HG03469 (cell line): ENCODE measurements around the gene PTPRJ.
"Not testable (repeated sequence)": the region's sequence is repeated elsewhere in the genome, so short reads cannot be mapped to it uniquely, and the experiment has no call there.

Experiments used
- ATAC-seq: cut with Tn5 transposase; IDR thresholded peaks from one replicate; pipeline ENCODE4 v1.9.1; 2021; ENCODE audit warnings: mild to moderate bottlenecking, moderate library complexity, moderate number of reproducible peaks; ENCODE audit not compliant: unreplicated experiment

The PTPRJ gene

DNA sequence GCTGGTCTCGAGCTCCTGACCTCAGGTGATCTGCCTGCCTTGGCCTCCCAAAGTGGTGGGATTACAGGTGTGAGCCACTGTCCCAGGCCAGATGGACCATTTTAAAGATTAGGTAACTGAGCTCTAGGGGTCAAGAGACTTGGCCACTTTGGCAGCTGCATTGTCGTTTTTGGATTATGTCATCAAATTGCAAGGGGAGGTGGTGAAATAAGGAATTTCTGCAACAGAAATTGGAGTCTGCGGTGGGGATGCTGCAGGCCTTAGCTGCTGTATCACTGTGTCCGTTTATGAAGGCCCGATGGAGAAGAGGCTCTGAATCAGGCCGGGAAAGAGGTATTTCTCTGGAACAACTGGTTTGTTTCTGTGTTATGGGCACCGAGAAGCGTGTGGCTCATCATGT, 34.6 kb downstream of the PTPRJ start:
- ATAC-seq, result no peak

DNA sequence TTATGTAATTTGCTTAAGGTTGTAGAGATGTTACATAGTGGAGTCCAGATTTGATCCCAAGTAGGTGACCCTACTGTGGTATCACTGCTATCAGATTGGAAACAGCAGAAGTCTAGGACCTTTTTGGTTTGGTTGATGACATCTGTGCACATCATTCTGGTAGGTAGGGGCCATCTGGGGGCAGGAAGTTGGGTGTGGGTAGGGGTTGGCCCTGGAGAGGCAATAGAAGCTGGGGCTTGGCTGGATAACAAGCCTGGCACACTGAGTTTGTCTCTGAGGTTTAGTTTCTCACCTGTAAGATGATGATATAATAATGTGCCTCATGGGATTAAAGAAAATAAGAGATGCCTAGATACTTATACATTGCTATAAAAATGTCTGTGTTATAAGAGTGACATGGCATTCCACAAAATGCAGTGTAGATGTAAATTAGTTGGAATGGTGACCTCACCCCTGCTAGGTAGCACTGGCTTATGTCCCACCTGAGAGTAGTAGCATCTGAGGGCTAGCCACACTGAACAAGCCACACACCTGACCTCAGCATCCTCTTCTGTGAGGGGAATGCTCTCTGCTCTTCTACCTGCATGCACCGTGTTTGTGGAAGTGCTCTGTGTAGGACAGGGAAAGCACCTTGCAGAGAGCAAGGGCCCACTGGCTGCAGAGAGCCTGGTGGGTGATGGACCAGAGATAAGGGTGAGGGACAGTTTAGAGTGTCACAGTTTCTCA, 36.9 kb downstream of the PTPRJ start:
- ATAC-seq, result no peak

DNA sequence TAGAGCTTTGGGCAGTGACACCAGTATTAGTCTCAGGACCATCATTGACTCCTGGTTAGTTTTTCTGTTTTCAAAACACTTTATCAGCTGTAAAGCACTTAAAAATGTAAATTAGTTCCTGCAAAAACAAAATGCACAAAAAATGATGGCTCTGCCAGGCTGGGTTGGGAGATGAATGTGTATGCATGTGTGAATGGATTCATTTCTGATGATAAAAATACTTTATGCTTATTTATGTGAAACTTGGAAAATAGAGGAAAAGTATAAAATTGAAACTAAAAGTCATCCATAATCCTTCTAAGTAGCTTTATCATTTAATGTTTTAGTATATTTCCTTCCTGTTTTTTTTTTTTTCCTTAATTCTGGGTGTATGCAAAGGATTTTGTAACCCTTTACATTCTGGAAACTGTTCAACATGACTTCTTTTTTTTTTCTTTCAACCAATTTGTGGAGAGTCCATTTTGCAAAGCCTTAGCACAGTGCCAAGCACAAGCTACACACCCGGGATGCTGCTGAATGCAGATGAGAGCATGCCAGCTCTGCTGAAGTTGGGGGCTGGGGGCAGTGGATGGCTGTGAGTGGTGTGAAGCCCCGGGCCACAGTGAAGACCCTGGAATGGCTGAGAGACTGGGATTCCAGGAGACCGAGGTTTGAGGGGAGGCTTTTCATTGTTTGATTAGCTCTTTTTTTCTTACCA, 37.6 kb downstream of the PTPRJ start:
- ATAC-seq, result no peak

DNA sequence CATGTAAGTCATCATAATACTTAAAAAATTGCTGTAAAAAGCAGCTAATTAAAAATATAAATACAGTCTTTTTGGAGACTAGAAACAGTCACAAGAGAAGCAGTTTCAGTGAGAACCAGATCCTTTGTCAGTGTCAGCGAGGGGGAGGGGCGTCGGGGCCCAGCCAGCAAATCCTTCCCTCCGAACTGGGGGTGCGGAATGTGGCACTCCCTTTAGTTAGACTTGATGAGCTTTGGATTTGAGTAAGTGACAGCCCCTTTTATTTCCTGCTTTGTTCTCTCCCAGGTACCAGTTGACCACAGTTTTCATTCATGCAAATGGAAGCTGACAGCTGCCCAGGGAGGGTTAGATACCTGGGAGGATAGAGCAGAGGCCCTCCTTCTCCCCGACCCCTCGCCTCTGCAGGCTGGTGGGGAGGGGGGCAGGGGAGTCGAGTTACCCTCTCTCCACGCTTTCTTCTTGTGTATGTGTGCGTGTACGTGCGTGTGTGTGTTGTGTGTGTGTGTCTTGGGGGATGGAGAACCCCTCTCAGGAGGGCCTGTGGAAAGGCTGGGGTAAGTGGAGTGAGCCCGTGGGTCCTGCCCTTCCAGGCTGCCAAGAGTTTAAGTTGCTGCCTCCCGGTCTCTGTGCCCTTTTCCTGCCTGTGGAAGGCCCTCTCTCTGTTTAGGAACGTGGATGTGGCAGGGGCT, 38.3 kb downstream of the PTPRJ start:
- ATAC-seq, result no peak

DNA sequence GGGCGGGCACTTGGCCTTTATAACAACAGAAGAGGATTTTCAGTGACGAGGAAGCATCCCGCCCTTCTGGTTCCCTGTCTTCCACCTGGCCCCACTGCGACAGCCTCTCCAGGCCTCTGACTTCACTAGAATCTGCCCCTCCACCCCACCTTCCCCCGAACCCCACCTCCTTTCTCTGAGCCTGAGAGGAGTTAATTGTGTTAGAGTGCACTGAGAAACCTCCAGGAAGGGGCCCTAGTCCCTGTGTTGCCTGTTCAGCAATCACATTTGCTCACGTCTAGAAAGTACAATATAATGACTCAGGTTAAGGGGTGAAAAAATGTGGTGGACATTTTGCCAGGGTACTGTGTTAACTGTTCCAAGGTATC, 38.8 kb downstream of the PTPRJ start:
- no peak for ATAC-seq

DNA sequence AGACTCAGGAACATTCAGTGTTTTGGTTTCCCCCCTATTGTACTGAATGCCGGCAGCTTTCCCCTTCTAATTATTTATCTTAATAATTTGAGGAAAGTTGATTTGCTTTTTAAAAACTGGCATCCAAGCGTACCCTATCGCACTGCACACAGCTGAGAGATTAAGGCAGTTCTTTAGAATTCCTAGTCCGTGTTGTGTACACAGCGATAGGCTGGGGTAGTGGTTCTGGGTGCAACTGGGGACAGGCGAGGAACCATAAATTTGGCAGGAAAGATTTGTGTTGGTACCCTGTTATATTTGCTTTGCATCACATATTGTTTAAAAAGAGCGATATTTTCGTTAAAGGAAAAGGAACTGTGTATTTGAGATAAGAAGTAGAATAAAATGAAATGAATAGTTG, 39.2 kb downstream of the PTPRJ start:
- ATAC-seq, result no peak

DNA sequence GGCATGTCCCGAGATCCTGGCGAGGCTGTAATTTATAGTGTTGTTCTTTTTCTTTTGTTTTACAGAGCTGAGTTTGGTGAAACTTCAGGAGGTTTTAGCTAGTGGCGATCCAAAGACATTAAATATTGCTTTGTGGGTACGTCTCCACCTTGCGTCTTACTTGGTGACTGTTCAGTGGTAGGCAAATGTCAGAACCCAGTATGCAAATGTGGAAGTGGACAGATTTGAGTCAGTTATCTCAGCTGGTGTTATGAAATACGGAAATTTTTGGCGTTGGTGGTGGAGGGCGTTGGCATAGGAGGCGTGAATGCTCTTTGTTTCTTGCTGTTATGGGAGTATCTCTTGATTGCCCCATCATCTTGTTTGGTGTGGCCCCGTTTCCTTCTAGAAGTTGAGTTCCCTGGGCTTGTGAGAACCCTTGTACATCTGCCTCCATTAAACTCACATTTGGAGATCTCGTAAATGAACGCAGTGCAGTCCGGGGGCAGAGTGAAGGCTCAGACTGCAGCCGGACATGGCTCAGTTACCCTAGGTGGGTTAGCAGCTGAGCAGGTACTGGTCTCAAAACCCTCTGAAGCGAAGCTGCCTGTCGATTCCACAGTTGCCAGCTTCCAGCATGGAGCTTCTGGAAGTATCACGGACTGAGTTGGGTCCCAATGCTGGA, 39.9 kb downstream of the PTPRJ start:
- peak; percentile 79 for ATAC-seq

DNA sequence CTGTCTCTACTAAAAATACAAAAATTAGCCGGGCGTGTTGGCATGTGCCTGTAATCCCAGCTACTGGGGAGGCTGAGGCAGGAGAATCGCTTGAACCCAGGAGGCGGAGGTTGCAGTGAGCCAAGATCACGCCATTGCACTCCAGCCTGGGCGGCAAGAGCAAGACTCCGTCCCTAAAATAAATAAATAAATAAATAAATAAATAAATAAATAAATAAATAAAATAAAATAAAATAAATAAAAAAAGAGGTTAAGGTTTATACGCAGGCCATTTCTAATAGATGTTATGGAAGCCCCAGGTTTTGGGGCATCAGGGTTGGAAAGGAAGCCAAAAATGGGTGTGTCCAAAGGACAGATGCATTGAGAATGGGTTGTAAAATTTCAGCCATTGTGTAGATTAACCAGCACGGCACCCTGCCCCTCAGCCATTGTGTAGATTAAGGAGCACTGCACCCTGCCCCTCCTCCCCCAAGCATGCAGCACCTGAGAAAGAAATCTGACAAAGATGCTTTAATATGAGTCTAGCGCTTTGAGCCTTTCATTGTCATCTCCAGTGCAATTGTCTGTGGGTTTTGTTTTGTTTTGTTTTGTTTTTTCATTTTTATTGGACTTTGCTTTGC, 41.0 kb downstream of the PTPRJ start:
- ATAC-seq, result not testable (repeated sequence)

DNA sequence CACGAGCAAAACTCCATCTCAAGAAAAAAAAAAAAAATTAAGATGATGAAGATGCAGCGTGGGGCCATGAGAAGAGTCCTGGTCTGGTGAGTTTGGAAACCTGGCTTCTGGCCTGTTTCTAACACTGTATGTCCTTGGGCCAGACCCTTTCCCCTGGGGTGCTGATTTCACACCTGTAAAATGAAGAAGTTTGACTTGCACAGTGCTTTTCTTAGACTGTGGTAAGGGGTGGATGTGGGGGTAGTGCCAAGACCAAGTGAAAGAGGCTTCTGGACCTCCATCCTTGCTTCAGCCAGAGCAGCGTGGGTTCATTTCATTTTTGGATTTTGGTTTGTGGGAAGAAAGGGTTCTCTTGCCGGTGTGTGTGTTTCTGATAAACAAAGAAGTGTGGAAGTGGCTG, 42.1 kb downstream of the PTPRJ start:
- no peak for ATAC-seq

DNA sequence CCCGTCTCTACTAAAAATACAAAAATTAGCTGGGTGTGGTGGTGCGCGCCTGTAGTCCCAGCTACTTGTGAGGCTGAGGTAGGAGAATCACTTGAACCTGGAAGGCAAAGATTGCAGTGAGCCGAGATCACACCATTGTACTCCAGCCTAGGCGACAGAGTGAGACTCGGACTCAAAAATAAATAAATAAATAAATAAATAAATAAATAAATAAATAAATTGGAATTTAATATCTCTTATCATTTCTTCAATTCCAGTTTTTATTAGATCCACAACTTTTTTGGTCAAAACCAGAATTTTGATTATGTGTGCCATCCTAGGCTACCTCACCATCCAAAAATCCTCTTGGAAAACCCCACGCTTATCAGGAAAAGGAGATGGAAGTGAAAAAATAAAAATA, 43.2 kb downstream of the PTPRJ start:
- not testable (repeated sequence) for ATAC-seq

DNA sequence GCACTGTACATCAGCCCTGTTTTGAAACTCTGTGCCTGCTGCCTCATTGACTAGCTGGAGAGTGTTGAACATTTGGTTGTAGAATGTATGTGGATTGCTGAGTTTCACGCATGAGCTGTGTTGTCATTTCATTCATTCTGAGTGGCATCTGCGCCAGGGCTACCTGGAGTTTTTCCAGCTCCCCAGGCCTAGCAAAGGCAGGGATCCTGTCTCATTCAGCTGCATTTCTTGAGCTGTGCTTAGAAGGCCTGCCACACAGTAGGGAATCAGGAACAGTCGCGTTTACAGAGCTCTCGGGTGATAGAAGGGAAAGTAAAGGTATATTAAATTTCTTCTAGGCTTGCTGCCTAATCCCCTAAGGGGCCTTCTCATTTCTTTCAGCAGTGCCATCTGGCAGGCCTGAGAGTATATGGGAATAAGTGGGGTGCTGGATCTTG, 44.3 kb downstream of the PTPRJ start:
- ATAC-seq, result no peak

DNA sequence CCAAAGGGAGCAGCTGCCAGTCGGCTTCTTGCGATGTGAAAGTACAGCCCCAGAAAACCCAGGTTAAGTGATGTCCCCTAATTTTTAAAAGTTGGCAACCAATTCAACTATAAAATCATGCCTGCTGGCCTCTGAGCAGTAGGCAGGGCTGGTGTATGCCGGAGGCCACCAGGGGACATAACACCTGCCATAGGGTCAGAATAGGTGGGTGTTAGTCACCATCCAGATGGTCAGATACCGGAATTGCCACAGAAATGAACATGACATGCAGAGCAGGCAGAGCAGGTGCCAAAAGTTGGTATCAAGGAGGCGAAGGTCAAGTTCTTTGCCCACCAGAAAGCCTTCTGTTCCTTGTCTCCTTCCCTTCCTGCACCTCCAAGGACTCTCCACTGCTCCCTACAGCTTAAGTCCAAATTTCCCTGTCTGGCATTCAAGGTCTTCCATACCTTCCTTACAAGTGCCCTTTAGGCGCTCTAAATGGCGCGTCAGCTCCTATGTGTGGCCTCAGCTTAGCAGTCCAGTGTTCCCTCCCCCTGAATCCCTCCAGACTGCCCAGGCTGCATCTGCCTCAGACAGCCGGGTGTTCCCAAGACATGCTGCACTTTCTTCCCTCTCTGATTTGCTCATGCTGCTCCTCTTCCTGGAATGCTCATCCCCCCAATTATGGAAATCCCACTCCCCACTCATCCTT, 45.1 kb downstream of the PTPRJ start:
- no peak for ATAC-seq

DNA sequence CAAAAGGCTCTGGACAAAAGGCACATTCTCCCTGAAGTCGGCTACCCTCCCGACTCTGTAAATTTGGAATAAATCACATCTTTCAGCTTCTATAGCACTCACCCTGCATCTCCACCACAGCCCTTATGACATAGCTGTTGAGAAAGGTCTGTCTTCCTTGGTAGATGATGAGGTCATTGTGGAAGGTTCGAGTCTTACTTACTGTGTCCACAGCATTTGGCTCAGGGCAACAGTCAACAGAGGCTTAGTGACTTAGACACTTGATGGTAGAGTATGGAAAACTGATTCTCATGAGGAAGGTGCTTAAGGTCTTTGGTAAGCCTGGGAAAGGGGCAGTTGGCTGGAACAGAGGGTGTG, 45.6 kb downstream of the PTPRJ start:
- no peak for ATAC-seq

DNA sequence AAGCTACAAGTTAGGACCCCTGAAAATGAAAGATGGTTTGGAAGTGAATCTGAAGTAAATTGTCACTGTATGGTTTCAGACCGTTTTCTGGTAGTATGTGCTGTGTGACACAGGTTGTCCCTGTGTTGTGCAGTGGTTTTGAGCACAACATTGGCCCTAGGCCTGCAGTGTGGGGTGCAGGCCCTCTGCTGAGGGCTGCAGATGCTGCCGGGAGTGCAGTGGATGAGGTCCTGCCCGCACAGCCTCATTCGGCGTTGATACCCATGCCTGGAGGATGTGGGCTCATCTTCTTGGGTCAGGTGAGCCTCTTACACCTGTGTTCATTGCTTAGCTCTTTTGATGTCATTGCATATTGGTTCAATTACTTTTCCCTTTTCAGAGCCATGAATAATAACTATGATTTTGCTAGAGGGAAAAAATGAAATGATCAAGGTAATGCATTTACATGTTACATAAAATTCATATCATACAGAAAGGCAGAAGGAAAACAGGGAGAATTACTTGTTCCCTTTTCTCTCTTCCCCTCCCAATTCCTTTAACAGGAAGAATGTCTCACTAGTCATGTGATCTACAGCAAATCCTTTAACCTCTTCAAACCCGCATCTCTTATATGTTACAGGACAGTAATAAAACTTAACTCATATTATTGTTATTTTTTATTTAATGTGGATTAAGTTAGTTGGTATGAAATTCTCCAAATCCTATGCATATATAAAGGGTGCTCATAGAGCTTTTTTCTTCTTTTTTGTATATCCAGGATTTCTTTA, 48.7 kb downstream of the PTPRJ start:
- ATAC-seq, result no peak

DNA sequence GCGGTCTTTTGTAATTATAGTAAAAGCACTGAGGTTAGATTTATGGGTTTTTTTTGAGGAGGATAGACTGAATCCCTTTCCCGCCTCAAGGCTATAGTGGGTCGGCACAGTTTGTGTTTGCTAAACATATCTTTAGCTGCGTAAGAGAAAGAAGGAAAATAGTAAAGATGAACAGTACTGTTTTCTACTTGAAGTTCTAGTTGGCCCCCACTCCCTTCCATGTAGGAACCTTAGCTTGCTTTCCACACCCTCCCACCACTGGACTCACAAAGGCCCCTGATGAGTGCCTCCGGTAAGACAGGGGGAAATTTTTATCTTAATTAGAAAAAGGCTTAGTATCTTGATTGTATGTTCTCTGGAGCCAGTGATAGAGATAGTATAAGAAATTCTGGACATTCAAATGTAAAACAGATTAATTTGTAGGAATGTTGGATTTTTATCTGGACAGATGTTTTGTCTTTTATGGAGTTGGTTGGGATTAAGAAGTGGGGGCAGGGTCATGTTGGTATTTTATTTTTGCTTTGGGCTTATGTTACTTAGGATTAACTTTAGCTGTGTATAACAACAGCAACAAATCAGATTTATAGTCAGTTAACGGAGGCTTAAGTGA, 49.4 kb downstream of the PTPRJ start:
- ATAC-seq, result no peak

DNA sequence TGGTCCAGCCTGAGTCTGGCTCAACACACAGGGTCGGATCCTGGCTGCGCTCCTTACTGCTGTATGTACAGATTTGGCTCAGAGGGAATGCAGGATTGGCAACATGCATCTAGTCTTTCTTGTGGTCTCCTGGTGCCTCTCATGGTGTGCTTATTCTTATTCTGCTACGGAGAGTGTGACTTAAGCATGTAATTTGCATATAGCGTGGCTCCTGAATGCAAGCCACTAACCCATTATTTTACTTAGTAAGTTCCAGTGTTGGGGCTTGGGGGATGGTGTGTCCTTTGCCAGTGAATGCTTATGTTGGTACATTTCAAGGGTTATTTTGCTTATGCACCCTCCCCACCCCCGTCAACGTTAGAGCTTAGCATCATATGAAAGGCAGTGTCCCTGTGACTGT, 51.2 kb downstream of the PTPRJ start:
- ATAC-seq, result peak; percentile 53

DNA sequence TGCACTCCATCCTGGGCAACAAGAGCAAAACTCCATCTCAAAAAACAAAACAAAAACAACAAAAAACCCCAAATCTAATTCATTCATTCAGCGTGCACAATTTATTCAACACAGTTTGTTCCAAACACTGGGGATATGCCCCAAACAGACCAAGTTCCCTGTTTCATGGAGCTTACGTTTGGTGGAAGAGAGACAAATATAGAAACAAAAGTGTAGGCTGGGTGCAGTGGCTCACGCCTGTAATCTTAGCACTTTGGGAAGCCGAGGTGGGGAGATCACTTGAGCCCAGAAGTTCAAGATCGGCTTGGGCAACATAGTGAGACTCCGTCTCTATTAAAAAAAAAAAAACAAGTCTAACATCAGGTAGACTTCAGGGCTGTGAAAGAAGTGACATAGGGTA, 52.4 kb downstream of the PTPRJ start:
- no peak for ATAC-seq

DNA sequence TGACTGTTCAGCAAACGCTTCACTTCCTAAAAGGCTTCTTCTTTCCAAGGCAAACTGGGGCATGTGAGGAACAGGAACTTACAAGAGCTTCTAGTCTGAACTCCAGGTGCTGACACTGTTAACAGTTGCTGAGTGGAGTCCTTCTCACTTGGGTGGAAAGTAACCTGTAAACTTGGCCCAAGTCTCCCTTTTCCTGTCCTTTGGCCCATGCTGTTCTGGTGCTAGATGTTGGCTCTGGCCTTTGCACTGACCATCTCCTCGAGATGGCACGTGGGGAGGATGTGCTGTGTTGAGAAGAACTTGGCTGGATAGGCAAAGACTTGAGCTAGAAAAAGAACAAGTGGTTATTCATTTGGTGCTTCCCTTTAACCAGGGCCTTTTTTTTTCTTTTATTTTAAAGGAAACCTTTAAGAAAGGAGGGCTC, 53.6 kb downstream of the PTPRJ start:
- ATAC-seq, result no peak
